Mesendoderm (in vitro differentiated cells): ENCODE results near the gene KRTAP10-12.

Experiments used
- DNase-seq: peaks from one replicate; pipeline ENCODE4 v3.0.0; 2013
- H2AK5ac ChIP-seq: 2 replicates; pipeline ENCODE4 v1.6.1; 2013; ENCODE audit warnings: low read length, inconsistent platforms
- H2BK120ac ChIP-seq: 2 replicates; pipeline ENCODE4 v1.6.1; 2013; ENCODE audit warnings: low read depth, mild to moderate bottlenecking, low read length, moderate library complexity, mixed read lengths
- H2BK15ac ChIP-seq: replicated peaks from 2 replicates; pipeline ENCODE4 v1.6.1; 2013; ENCODE audit warnings: low read depth, mild to moderate bottlenecking, moderate library complexity
- H2BK5ac ChIP-seq: 2 replicates; pipeline ENCODE4 v1.6.1; 2013; ENCODE audit warnings: low read length, inconsistent platforms
- H3K18ac ChIP-seq: 2 replicates; pipeline ENCODE4 v1.6.1; 2013; ENCODE audit warnings: mild to moderate bottlenecking, low read length, mixed read lengths
- H3K23ac ChIP-seq: one replicate; pipeline ENCODE4 v1.6.1; 2013; ENCODE audit warnings: low read length
- H3K27ac ChIP-seq: 2 replicates; pipeline ENCODE4 v1.5.1; 2013; ENCODE audit warnings: low read depth, mild to moderate bottlenecking, inconsistent platforms, low read length, moderate library complexity
- H3K27me3 ChIP-seq: 2 replicates; pipeline ENCODE4 v1.6.1; 2013; ENCODE audit warnings: low read length, control low read depth, mild to moderate bottlenecking, inconsistent platforms; ENCODE audit not compliant: insufficient read depth, poor library complexity
- H3K36me3 ChIP-seq: 2 replicates; pipeline ENCODE4 v1.6.1; 2013; ENCODE audit warnings: low read length, inconsistent platforms; ENCODE audit not compliant: control insufficient read depth, insufficient read depth
- H3K4ac ChIP-seq: one replicate; pipeline ENCODE4 v1.6.1; 2013; ENCODE audit warnings: low read depth, mild to moderate bottlenecking, low read length, moderate library complexity
- H3K4me1 ChIP-seq: 2 replicates; pipeline ENCODE4 v1.6.1; 2013; ENCODE audit warnings: low read depth, low read length, inconsistent platforms; ENCODE audit not compliant: control insufficient read depth
- H3K4me2 ChIP-seq: 2 replicates; pipeline ENCODE4 v1.6.1; 2013; ENCODE audit warnings: low read length
- H3K4me3 ChIP-seq: 2 replicates; pipeline ENCODE4 v1.5.1; 2013; ENCODE audit warnings: mild to moderate bottlenecking, low read length
- H3K56ac ChIP-seq: one replicate; pipeline ENCODE4 v1.6.1; 2013; ENCODE audit warnings: low read length
- H3K79me1 ChIP-seq: 2 replicates; pipeline ENCODE4 v1.6.1; 2013; ENCODE audit warnings: low read length, inconsistent platforms
- H3K79me2 ChIP-seq: 2 replicates; pipeline ENCODE4 v1.6.1; 2013; ENCODE audit warnings: mild to moderate bottlenecking, low read length; ENCODE audit not compliant: control insufficient read depth, insufficient read depth
- H3K9ac ChIP-seq: 2 replicates; pipeline ENCODE4 v1.6.1; 2013; ENCODE audit warnings: low read length, inconsistent platforms
- H4K5ac ChIP-seq: one replicate; pipeline ENCODE4 v1.6.1; 2013; ENCODE audit warnings: low read length
- H4K8ac ChIP-seq: one replicate; pipeline ENCODE4 v1.6.1; 2013; ENCODE audit warnings: low read depth, mild to moderate bottlenecking, control low read depth, low read length, moderate library complexity
- WGBS: extraction: QIAGEN DNeasy Blood & Tissue Kit; methylation state at CpG from one replicate; pipeline ENCODE4 v1.1.7; 2013; ENCODE audit warnings: low lambda C conversion rate, missing lambda C conversion rate; ENCODE audit not compliant: insufficient coverage; ENCODE audit errors: extremely low coverage; 5-methylcytosine and 5-hydroxymethylcytosine counted together

KRTAP10-12 gene

GRCh38 chr21:44727757-44728156 lies 30.8 kb downstream of the KRTAP10-12 start:
- Histone ChIP-seq H3K4me1 (no peaks in the 10 kb centered on the region), H3K27me3 (no peaks in the 10 kb centered on the region), H3K4ac (no peak overlapping the region), H4K5ac (no peak overlapping the region), H3K79me2 (no peaks in the 10 kb centered on the region), H3K18ac (no peak overlapping the region), H3K4me2 (no peak overlapping the region), H3K27ac (no peak overlapping the region), H2AK5ac (no peak overlapping the region), H3K79me1 (no peaks in the 10 kb centered on the region), H3K23ac (no peak overlapping the region), H3K36me3 (no peaks in the 10 kb centered on the region), H2BK5ac (no peak overlapping the region), H4K8ac (no peak overlapping the region), H2BK15ac (no peak overlapping the region), H3K9ac (no peak overlapping the region), H3K4me3 (no peak overlapping the region), H2BK120ac (no peak overlapping the region), H3K56ac (no peak overlapping the region)
- no CpG with 5 or more reads among the region's 9 CpGs for WGBS
- no peak for DNase-seq

DNA sequence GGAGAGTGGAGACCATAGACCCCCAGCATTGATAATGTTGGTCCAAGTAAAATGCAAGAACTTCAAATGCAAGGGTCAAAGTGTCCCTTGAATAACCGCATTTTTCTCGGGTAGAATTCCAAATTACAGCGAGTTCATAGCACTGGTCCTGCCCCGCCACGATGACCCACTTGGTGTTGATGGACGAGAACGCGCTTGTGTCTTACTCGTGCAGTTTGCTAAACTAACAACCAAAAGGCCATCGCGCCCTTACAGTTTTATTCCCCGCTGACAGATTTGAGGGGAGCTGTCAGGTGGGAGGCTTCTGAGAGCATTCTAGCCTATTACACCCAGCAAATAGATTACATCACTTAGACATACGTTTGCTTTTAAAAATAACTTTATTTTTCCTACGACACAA lies 31.7 kb downstream of the KRTAP10-12 start:
- no peaks in the 10 kb centered on the region for H3K36me3 ChIP-seq
- whole genome bisulfite sequencing = no CpG with 5 or more reads among the region's 14 CpGs
- H3K4me3 ChIP-seq = no peak overlapping the region
- no peak overlapping the region for H3K23ac ChIP-seq
- H3K18ac ChIP-seq = no peak overlapping the region
- H3K56ac ChIP-seq = no peak overlapping the region
- H2BK15ac ChIP-seq = no peak overlapping the region
- H3K27me3 ChIP-seq = no peaks in the 10 kb centered on the region
- no peak overlapping the region for H3K27ac ChIP-seq
- no peak overlapping the region for H2AK5ac ChIP-seq
- no peak overlapping the region for H2BK5ac ChIP-seq
- H2BK120ac ChIP-seq = no peak overlapping the region
- no peak overlapping the region for H3K4me2 ChIP-seq
- H4K8ac ChIP-seq = no peak overlapping the region
- no peaks in the 10 kb centered on the region for H3K4me1 ChIP-seq
- H3K9ac ChIP-seq = no peak overlapping the region
- DNase-seq = no peak
- H3K4ac ChIP-seq = no peak overlapping the region
- H4K5ac ChIP-seq = no peak overlapping the region
- no peaks in the 10 kb centered on the region for H3K79me1 ChIP-seq
- no peaks in the 10 kb centered on the region for H3K79me2 ChIP-seq

GRCh38 chr21:44729336-44730027 lies 32.5 kb downstream of the KRTAP10-12 start:
- Histone ChIP-seq H4K5ac (no peak overlapping the region), H3K4me2 (no peak overlapping the region), H3K23ac (no peak overlapping the region), H2BK120ac (no peak overlapping the region), H3K79me2 (no peaks in the 10 kb centered on the region), H3K27ac (no peak overlapping the region), H3K79me1 (no peaks in the 10 kb centered on the region), H2AK5ac (no peak overlapping the region), H3K27me3 (no peaks in the 10 kb centered on the region), H3K18ac (no peak overlapping the region), H3K9ac (no peak overlapping the region), H2BK5ac (no peak overlapping the region), H3K4ac (no peak overlapping the region), H3K36me3 (no peaks in the 10 kb centered on the region), H3K4me1 (no peaks in the 10 kb centered on the region), H3K4me3 (no peak overlapping the region), H2BK15ac (no peak overlapping the region), H4K8ac (no peak overlapping the region), H3K56ac (no peak overlapping the region)
- WGBS = no CpG with 5 or more reads among the region's 23 CpGs
- DNase-seq = no peak

DNA sequence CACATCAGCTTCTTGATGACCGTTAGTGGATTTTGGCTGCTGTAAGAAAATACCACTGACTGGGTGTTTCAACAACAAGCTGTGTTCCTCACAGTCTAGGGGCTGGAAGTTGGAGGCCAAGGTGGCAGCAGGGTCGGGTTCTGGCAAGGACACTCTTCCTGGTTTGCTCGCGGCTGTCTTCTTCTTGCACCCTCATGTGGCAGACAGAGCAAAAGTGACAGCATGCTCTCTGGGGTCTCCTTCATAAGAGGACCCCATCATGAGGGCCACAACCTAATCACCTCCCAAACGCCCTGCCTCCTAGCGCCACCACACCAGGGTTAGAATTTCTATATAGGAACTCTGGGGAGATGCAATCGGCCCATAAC lies 33.0 kb downstream of the KRTAP10-12 start:
- Histone ChIP-seq H3K23ac (no peak overlapping the region), H3K9ac (no peak overlapping the region), H3K27ac (no peak overlapping the region), H3K56ac (no peak overlapping the region), H3K36me3 (no peaks in the 10 kb centered on the region), H4K8ac (no peak overlapping the region), H3K4me3 (no peak overlapping the region), H2BK5ac (no peak overlapping the region), H3K4me1 (no peaks in the 10 kb centered on the region), H3K79me1 (no peaks in the 10 kb centered on the region), H2BK15ac (no peak overlapping the region), H3K4me2 (no peak overlapping the region), H2BK120ac (no peak overlapping the region), H4K5ac (no peak overlapping the region), H3K27me3 (no peaks in the 10 kb centered on the region), H2AK5ac (no peak overlapping the region), H3K4ac (no peak overlapping the region), H3K18ac (no peak overlapping the region), H3K79me2 (no peaks in the 10 kb centered on the region)
- WGBS = no CpG with 5 or more reads among the region's 7 CpGs
- no peak for DNase-seq

GRCh38 chr21:44730951-44731579 lies 34.1 kb downstream of the KRTAP10-12 start:
- no peaks in the 10 kb centered on the region for H3K36me3 ChIP-seq
- no peaks in the 10 kb centered on the region for H3K79me1 ChIP-seq
- no peak overlapping the region for H3K4ac ChIP-seq
- no peaks in the 10 kb centered on the region for H3K4me1 ChIP-seq
- H4K5ac ChIP-seq = no peak overlapping the region
- H3K4me3 ChIP-seq = no peak overlapping the region
- H3K27me3 ChIP-seq = no peaks in the 10 kb centered on the region
- H4K8ac ChIP-seq = no peak overlapping the region
- DNase-seq = no peak
- H2BK15ac ChIP-seq = no peak overlapping the region
- H3K79me2 ChIP-seq = no peaks in the 10 kb centered on the region
- H3K9ac ChIP-seq = no peak overlapping the region
- no peak overlapping the region for H2BK5ac ChIP-seq
- H3K56ac ChIP-seq = no peak overlapping the region
- no CpG with 5 or more reads among the region's 9 CpGs for WGBS
- no peak overlapping the region for H3K27ac ChIP-seq
- H3K18ac ChIP-seq = no peak overlapping the region
- no peak overlapping the region for H2BK120ac ChIP-seq
- no peak overlapping the region for H2AK5ac ChIP-seq
- no peak overlapping the region for H3K23ac ChIP-seq
- no peak overlapping the region for H3K4me2 ChIP-seq

DNA sequence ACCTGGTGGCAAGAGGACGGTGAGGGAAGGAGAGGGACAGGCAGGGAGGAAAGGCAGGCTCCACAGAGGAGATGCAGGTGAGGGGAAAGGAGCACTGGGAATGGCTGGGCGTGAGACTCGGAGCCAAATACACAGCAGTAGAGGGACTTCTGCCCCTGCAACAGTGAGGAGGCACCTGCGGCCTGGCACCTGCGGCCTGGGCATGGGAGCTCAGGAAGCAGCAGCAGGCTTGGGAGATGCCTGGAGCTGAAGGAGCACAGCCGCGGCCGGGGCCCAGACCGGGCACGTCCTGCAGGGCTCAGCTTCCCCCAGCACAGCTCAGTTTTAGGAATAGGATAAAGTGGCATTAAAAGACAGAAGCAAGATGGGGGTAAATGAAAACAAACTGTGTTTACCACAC lies 35.3 kb downstream of the KRTAP10-12 start:
- no peaks in the 10 kb centered on the region for H3K79me1 ChIP-seq
- H3K9ac ChIP-seq = no peak overlapping the region
- no peak overlapping the region for H4K5ac ChIP-seq
- no peak overlapping the region for H3K18ac ChIP-seq
- H3K4me2 ChIP-seq = no peak overlapping the region
- H3K79me2 ChIP-seq = no peaks in the 10 kb centered on the region
- no peak overlapping the region for H4K8ac ChIP-seq
- no peaks in the 10 kb centered on the region for H3K4me1 ChIP-seq
- WGBS = no CpG with 5 or more reads among the region's 10 CpGs
- H2BK5ac ChIP-seq = no peak overlapping the region
- H3K4ac ChIP-seq = no peak overlapping the region
- no peak overlapping the region for H3K27ac ChIP-seq
- no peak overlapping the region for H2AK5ac ChIP-seq
- no peak overlapping the region for H3K56ac ChIP-seq
- DNase-seq = no peak
- H3K27me3 ChIP-seq = no peaks in the 10 kb centered on the region
- no peak overlapping the region for H3K4me3 ChIP-seq
- H2BK120ac ChIP-seq = no peak overlapping the region
- H3K36me3 ChIP-seq = no peaks in the 10 kb centered on the region
- no peak overlapping the region for H2BK15ac ChIP-seq
- H3K23ac ChIP-seq = no peak overlapping the region
